SK-N-MC (cell line): ENCODE data around the gene SPTBN4.

Experiments used
- EZH2 ChIP-seq: fragments of 200-600 bp; sonication (generic); IDR thresholded peaks from one replicate; pipeline ENCODE4 v1.6.1; 2017; ENCODE audit warnings: antibody characterized with exemption
- FOXP2 ChIP-seq: optimal IDR thresholded peaks from 2 replicates; pipeline ENCODE3; 2011; ENCODE audit warnings: mild to moderate bottlenecking, moderate library complexity; ENCODE audit not compliant: insufficient read depth; ENCODE audit errors: extremely low read length, control extremely low read depth
- POLR2AphosphoS5 ChIP-seq: IDR thresholded peaks from 2 replicates; pipeline ENCODE4 v1.6.1; 2012; ENCODE audit warnings: mild to moderate bottlenecking, low read depth, low read length, borderline replicate concordance

- no peak for TF ChIP-seq EZH2
- TF ChIP-seq POLR2AphosphoS5: no peak
- TF ChIP-seq FOXP2: no peak
These were observed 47.0 kb upstream of the SPTBN4 start for GRCh38 chr19:40419780-40420179.
